NCI-H146 treated with DMSO at 0.1 percent for 48 hours (cell line): ENCODE measurements around the gene ZC3H6.
"Not testable (repeated sequence)": the region's sequence is repeated elsewhere in the genome, so short reads cannot be mapped to it uniquely, and the experiment has no call there.

ENCODE experiments used
- DNase-seq: peaks from one replicate; lab custom pipeline; 2025; ENCODE audit not compliant: unreplicated experiment; lab: John Stamatoyannopoulos, UW

ZC3H6 gene

DNA sequence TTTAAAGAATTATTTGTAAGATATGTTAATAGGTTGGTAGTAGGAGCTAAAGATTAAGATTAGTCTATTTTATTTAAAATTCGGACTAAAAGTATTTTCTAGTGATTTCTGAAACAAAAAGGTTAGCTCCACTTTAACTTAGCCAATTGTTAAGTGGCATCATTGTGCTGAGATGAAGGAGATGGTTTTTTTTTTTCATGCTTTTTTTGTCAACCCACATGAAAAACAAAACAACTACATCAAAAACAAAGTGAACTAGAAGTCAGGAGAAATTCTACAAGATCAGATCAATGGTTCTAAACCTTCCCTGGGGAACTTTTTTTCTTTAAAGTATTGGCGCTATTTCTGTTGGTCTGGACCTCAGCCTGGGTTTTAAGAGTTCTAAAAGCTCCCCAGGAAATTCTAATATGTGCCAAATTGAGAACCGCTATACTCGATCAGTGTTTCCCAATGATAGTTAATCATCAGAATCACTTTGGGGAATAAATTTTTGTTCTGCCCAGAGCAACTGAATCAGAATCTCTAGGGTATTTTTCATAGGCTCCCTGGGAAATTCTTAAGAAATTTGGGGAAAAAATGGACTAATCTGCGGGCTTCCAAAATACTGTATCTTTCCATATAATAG is 2.3 kb downstream of the ZC3H6 start:
- no peak for DNase-seq

DNA sequence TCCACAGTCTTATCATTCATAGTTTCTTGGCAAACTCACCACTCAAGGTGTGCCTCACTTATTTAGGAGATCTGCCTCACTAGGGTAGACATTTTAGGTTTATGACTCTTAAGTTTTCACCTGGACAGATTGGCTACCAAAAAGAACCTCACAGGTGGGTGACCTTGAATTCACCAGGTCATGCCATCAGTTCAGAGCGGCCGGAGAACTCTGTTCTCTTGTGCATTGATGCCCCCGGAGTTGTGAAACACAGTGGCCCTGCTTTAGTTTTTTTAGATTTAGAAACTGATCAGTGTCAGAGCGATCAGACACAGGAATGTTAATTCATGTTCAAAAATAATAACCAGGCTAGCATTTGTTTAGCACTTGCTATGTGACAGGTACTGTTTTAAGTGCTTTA is 6.7 kb downstream of the ZC3H6 start:
- not testable (repeated sequence) for DNase-seq

DNA sequence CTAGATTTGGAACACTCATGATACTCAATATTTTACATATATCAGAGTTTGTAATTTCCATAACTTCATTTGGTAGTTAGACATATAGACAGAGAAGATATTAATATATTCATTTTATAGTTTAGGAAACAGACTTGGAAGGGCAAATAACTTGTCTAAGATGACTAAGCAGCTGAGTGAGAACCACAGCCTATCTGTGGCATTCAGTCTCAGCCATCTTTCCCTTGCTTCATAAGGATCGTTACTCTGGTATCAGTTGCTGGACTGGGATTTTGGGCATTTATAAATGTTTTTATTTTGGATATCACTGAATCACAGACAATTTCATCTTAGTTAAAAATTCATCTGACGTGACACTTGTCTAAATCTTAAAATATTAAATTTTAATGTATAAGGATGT is 8.1 kb downstream of the ZC3H6 start:
- DNase-seq = not testable (repeated sequence)

DNA sequence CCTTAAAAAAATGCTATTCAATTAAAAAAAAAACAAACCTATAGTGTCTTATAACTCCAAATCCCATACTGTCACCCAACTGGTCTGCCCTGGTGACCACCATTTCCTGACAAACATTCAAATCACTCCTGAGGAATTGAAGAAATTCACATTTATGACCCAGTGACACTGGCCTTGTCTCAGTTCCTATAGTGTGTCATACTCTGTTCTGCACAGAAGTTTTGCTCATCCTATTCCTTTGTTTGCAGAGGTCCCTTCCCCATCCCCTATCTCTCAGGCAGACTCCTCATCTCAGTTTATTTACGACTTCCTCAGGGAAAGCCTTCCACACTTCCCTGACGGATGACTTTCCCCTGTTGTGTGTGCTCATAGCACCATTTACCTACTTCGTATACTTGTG is 14.7 kb downstream of the ZC3H6 start:
- DNase-seq = no peak

DNA sequence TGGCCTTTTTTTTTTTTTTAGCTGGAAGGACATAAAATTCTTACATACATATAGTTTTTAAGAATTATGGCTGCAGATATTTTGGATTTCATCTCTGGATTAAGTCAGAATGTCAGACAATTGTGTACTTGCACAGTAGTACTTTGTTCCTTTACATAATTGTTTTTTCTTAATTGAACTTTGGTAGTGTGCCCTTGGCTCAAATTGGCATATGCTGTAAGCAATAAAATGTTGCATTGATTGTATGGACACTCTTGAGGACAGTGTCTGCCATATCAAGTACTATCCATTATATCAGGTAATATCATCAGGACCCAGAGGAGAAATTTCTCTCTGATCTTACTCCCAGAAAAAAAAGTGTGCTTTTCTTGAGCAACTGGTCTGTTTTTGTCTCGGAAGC is 15.3 kb downstream of the ZC3H6 start:
- DNase-seq = no peak

DNA sequence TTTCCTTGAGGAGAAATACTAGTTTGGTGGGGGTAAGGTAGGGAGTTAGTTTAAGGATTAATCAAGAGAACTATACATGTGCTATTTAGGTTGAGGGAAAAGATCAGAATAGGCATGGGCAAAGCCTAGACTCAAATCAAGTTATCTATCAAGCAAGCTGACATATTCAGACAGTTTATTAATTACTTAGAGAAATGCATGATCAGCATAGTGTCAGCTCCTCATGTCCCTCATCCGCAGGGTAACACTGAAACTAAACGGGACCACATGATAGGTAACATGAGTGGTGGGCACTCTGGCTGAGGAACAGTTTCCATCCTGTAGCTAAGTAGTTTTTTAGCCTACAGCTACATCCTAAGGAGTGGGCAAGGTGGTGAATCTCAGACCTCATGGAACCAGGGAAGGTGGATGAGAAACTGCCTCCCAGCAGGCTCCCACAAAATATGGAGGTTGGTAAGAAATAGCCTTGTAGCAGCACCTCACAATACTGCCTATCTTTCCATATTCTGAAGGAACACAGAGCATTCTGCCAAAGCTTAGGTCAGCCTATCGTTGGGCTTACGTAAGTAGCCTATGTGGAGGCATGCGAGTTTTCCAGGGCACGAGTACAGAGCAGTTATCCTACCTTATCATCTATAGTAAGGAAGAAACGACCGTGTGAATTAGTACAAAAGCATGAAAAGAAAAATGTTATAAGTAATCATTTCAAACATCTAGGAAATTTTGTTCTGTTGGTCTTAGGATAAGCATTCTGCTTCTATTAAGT is 18.4 kb downstream of the ZC3H6 start:
- DNase-seq = no peak

DNA sequence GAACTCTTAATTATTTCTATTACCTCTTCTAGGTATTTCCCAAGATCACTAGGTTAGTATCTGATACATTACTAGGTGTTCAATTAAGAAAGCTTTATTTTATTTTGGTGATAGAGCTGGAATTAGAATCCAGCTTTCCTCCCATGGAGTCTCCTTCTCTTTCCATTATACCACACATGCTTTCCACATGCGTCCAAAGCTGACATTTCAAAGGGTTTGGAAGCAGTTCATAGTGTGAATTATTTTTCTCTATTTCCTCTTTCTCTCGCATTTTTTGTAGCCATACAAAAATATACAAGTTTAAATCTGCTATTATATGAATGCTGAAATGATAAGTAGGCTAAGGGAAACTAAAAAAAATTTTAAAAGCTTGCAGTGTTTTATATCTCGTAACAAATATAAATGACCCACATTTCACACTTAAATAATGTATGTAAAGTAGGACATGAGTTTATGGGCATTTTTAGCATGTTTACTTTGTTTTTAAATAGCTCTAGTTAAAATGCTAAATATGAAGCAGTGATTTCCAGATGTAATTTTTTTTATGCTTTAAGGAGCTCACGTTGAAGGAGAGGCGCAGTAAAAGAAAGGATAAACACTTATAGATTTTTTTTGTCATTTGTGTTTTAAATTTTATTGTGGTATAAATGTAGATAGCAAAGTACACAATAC is 20.1 kb downstream of the ZC3H6 start:
- DNase-seq = no peak

DNA sequence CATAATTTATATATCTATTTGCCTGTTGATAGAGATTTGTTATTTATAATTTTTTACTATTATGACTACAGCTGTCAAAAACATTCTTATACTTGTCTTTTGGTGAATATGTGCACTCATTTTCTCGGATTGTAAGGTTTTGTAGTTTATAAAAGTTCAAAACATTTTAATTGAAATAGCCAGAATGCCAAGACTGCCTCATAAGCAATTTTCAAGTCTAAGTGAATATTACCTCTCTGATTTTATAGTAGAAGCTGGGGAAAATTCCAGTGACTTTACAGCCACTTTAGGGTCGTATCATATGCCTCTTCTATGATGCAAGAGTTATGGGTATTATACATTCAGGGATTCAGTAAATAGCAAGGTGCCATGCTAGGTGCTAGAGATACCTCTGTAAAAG is 21.0 kb downstream of the ZC3H6 start:
- DNase-seq = no peak

DNA sequence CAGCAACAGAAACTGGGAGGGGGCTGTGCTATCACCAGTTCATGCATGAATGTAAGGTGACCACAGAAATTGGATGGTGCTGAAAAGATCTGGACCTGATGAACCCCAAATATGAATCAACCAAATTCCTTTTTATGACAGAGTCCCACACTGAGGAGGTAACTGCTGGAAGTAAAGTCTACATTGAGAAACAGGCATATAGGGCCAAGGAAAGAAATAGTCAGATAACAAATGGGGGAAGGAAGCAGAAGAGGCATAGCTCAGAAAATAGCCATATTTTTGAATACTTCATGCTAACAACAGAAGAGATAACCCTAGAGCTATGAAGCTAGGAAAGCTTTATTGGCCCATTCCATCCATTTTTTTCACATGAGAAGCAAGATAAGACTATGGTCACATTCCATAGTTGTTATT is 25.8 kb downstream of the ZC3H6 start:
- DNase-seq = no peak

DNA sequence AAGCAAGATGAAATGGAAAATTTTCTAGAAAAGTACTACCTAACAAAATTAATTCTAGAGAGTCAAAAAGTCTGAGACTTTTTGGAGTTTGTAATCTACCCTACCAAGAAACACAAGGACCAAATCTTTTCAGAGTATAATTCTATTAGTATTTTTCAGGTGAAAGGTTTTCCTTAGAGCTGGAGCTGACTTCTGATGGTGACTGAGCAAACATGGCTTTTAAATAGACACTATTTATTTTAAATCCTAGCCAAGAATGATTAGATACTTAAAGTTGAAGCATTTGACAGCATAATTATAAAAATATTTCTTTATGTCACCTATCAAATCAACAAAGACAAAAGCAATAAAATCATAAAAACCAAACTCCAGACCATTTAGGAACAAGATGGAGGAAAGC is 26.6 kb downstream of the ZC3H6 start:
- no peak for DNase-seq

DNA sequence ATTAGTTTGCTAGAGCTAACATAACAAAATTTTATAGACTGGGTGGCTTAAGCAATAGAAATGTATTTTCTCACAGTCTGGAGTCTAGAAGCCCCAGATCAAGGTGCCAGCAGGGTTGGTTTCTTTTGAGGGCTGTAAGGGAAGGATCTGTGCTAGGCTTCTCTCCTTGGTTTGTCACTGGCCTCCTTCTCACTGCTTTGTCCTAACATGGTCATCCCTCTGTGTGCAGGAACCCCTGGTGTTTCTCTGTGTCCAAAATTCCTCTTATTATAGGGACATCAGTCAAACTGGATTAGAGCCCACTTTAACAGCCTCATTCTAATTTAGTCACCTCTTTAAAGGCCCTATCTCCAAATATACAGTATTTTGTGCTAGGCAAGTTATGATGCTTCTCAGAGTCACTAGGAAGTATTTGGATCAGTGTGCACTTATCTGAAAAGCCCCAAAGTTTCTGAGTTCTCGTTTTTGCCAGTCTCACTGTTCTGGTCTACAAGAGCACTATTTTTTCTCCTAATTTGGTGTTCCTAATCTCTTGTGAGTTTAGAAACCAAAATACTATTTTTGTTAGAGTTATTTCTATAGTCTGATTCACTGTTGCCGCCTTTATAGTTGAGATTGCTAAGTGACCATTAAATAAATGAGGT is 29.0 kb downstream of the ZC3H6 start:
- DNase-seq = no peak

DNA sequence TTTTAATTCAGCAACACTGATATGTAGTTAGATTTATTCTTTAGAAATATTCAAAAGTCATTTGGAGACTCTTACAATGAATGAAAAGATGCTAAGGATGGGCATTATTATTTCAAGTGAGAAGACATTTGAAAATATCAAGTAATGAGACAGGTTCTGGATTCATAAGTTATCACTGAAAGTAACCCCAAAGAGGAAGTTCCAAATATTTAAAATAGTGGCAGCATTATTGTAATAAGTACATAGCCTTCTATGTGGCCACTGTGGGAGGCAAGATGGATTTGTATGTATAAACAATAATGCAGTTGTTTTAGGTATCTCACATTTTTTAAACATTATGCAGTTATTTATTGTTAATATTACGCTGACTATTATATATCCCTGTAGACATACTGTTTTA is 29.7 kb downstream of the ZC3H6 start:
- no peak for DNase-seq

DNA sequence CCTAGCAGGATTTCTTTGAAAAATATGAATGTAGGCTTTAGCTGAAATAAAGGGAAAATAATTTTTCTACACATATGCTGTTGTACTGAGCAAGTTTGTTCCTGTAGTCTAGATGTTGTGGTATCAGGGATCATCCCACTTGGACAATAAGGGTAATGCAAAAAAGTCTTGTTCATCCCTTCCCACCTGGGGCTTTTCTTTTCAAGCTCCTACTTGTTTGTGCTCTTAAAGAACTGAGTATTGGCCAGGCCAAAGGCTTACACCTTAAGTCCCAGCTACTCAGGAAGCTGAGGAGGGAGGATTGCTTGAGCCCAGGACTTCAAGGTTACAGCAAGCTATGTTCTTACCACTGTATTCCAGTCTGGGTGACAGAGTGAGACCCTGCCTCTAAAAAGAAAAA is 35.5 kb downstream of the ZC3H6 start:
- no peak for DNase-seq

DNA sequence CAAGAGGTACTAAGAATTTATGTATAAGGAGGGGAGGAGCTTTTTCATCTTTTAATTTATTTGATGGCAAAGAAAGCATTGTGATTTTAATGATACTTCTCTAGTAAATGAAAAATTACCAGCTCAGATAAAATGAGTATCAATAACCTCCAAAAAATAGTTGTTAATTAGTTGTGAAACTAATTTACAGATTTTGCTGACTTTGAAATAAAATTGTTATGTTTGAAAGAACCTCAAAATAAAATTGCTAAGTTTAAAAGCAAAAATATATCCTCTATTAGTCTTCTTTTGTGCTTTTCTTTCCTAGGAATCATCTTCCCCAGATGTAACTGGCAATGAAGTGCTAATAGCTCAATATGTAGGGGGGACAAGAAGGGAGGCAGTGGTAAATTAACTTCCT is 36.5 kb downstream of the ZC3H6 start:
- no peak for DNase-seq

DNA sequence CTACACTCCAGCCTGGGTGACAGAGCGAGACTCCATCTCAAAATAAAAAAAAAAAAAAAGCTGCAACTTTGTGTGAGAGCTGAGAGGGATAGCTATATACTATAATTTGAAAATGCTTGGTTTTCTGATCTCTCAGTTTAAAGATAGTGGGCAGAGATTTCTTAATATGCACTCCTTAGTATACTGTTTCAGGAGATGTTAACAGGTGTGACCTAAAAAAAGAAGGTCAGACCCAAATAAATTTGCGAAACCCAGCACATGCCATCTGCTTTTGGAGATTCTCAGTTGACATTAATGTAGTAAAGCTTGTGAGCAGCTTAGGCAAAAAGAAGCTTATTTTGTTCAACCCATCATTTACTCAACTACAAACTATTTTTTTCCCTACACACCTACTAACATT is 37.4 kb downstream of the ZC3H6 start:
- DNase-seq = no peak

DNA sequence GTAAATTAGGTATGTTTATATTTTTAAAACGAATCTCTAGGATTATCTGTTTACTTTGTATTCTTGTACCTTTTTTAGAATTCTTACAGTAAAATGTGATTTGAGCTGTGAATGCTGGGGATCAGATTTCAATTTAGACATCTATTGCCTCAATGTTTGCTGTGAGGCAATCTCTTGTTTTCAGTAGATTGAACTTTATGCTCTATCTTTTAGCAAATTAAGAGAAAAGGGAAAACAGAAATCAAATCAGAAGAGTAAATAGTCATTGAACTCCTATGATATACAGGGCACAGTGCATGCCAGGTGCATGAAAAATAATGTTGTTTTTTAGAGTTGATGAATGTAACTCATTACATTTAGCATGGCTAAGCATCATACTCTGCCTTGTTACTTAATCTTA is 39.5 kb downstream of the ZC3H6 start:
- no peak for DNase-seq

DNA sequence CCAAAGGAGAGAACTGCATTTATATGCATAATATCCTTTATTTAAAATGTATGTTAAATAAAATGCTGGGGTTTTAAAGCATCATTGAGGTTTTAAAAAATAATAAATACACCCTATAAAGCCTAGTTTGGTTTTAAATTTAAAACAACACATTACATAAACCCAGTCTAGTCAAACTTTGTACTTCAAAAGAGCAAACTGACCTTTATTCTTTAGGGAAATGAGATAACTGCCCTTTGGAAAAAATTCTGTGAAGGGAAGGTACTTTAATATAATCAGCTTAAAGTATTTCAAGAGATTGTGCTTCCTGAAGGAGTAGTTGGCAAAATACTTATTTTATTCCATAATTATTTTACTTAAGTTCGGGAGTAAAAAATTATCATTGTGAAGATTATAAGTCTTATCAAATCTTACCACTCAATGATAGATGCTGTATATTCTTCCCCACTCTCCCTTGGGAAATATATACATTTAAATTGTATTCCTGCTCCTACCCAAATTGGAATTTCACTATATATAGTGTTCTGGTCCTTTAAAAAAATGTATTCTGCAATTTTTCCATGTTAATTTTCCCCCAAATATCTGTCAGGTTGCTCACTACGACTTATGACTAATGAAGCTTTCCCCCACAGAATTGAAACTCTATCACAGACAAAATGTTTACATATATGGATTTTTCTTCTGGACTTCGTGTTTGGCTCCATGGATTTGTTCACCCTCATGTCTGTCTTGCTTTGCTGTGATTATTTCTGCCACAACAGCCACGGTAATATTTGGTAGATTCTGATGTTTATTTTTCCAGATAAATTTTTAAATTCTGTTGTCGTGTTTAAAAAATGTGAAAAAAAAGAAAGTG is 42.1 kb downstream of the ZC3H6 start:
- DNase-seq = no peak

DNA sequence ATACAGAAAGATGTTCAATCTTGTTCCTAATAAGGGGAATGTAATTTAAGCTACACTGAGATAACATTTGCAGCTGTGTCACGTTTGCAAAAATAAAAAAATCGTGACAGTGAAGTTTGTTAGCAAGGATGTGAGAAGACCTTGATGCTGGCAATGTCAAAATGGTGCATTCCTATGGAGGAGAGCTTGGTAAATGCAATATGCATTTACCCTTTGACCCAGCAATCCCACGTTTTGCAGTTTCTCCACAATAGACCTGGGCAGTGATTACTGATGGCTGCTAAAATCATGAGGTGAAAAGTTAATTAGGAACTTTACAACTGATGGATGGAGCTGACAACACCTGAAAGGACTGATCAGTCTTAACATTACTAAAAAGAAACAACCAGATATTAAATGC is 43.1 kb downstream of the ZC3H6 start:
- DNase-seq = no peak

DNA sequence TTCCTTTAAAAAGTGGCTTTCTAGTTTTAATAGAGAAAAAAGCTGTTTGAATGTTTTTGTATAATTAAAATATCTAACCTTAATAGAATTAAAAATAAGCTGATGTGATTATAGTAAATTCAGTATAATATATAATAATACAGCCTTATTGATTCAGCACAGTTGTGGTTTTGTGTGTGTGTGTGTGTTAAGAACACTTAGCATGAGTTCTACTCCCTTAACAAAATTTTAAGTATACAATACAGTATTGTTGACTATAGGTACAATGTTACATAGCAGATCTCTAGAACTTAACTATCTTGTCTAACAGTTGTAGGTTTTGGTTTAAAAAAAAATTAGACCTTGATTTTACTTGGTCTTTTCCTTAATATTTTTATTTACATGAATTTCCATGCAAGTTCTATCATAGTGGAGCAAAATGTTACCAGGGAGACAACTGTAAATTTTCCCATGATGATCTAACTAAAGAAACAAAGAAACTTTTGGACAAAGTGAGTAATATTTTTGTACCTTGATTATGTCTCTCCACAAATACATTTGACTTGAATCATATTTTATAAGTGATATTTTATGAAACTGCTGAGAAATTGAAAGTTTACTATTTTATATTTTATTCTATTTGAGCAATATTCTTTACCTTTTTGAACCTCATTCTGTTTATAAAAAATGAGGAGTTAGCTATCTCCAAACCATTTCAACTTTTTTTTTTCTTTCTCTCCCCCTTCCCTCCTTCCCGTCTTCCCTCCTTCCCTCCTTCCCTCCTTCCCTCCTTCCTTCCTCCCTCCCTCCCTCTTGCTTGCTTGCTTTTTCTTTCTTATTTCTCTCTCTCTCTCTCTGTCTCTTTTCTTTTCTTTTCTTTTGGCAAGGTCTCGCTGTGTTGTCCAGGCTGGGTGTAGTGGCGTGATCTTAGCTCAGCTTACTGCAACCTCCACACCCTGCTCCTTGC is 46.3 kb downstream of the ZC3H6 start:
- DNase-seq = no peak

DNA sequence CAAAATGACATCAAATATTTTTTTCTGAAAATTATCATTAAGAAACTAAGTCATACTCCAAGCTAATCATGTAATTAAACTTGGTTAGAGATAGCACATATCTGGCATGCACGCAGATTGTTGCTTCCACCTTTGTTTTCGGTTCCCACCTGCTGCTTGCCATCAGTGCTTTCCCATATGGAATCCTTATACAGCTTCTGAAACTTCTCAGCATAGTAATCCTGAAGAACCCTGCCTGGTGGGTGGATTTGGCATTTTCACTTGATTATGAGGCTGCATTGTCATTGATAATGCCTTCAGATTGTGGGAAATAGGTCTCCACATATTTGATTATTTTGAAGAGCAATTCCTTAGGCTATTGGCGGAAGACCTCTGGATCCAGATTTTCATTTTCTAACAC is 47.5 kb downstream of the ZC3H6 start:
- no peak for DNase-seq
